ENCODE results near the gene TMBIM1.

Gene TMBIM1

DNA sequence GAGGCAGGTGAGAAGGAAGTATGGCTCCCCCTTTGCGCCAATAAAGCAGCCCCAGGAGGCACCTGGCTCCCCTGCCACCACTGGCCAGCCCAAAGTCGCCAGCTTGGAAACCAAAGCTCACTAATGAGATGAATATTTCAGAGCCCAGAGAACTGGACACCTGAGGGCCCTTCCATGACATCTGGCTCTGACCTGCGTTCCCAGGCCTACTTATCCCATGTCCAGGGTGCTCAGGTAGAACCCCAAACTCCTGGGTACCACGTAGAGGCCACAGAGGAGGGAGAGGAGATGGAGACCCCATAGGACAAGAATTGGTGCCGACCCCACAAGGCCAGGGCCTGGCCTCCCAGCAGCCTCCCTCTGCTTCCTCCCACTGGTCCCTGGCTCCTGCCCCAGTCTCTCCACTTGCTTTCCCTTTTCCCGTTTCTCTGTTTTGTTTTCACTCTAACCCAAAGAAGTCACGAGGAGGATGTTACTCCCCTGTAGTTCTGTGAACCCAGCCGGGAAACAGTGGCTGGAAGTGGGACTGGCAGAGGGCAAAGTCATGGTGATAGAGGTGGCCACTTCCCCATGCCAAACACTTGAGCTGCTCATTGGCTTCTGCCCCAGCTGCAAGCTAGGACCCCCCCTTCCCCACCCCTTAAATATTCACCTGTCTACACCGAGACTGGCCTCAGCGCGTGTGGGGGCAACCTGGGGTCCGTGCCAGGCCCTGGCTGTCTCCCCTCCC, 820 bp downstream of the TMBIM1 start:
- TF ChIP-seq GABPA (IDR thresholded peaks at IDR 0.05; ENCODE audit: low read depth): no peak
- peak; percentile 54; the same call in 1 of the 2 replicates for TF ChIP-seq SPI1 (IDR thresholded peaks at IDR 0.05; ENCODE audit: borderline replicate concordance, low read depth)
- H3K27me3 ChIP-seq (ENCODE audit: insufficient read depth, poor library complexity, severe bottlenecking): no peaks in the 10 kb centered on the region
- peak in 1 of 2 experiments; percentile 42 for DNase-seq (ENCODE audit: low read depth in 1 of 2, low spot score in 1 of 2)
- peak overlapping the region; percentile 77 for H3K27ac ChIP-seq (replicated peaks)
- H3K4me3 ChIP-seq (replicated peaks; ENCODE audit: insufficient read depth, low read length): peak overlapping the region; percentile 56

DNA sequence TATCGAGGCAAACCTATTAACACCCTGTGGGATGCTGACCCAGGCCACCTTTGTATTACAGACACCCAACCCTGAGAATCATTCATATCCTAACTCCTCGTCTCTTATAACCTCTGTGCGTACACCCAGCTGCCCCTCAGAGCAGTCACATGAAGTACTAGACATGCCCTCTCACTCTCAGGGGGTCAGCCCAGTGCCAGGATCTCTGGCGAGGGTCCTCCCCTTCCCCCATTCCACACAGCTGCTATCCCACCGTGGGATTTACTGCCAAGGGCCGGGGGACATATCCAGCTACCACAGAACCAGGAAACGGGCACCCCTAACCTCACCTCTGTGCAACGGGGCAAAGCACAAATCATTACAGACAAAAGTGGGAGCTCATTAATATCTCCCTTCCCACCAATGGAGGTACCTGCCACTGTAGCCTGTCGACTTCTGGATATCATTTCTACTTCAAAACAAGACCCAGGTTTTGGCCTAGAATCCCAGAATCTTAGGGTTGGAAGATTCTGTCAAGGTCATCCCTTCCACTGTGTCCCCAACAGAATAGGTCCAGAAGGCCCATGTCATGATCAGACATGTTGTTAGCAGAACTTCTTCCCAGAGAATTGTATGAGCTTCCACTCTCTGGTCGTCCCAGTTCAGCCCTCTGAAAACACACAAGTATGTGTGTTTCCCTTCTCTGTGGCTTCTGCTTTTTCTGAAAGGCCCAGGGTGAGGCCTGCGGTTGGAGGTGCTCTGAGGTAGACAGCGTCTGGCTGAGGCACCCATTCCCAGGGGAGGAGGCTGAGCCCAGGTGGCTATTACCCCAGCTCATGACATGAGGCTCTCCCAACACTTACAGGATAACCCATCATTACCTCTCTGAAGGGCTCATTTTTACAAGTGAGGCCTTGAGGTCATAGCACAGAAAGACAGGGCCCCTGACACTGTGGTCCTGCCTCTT, 1.7 kb downstream of the TMBIM1 start:
- DNase-seq (ENCODE audit: low read depth in 1 of 2, low spot score in 1 of 2): peak in 1 of 2 experiments; percentile 85
- TF ChIP-seq SPI1 (IDR thresholded peaks at IDR 0.05; ENCODE audit: borderline replicate concordance, low read depth) (peak; percentile 93), GABPA (IDR thresholded peaks at IDR 0.05; ENCODE audit: low read depth) (no peak)
- Histone ChIP-seq H3K27ac (replicated peaks) (peak overlapping the region; percentile 77), H3K27me3 (ENCODE audit: insufficient read depth, poor library complexity, severe bottlenecking) (no peaks in the 10 kb centered on the region), H3K4me3 (replicated peaks; ENCODE audit: insufficient read depth, low read length) (no peak overlapping the region)

DNA sequence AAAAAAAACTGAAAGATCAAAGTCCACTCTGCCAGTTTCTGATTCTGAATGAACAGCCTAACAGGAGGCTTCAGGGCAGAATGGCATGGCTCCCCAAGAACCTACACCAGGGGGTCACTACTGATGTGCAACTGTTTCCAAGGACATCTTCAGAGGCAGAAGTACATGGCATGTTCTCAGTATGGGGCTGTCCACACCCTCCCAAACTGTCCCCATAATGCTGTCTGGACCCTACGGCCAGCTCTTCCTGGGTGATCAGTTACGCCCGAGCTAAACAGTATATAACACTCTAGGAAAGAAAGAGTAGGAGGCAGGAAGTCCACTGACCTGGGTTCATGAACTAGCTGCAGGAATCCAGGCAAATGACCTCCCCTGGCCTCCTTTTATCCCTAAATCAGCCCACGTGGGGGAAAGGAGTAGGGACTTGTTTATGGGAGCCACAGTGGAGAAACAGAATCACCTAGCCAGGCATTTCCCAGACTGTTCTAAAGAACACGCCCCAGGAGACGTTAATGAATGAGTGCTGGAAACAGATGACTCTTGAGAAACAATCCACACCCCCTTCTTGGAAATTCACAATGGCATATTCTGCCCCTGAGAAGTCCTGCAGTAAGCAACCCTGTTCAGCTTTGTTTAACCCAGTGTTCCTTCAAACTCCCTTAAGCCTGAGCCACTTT, 2.5 kb downstream of the TMBIM1 start:
- no peak for DNase-seq (ENCODE audit: low read depth in 1 of 2, low spot score in 1 of 2)
- peak overlapping the region; percentile 77 for H3K27ac ChIP-seq (replicated peaks)
- H3K4me3 ChIP-seq (replicated peaks; ENCODE audit: insufficient read depth, low read length): no peak overlapping the region
- TF ChIP-seq GABPA (IDR thresholded peaks at IDR 0.05; ENCODE audit: low read depth): no peak
- no peak for TF ChIP-seq POLR2AphosphoS5 (IDR thresholded peaks at IDR 0.05; ENCODE audit: low read depth)
- TF ChIP-seq, protein P1, sequence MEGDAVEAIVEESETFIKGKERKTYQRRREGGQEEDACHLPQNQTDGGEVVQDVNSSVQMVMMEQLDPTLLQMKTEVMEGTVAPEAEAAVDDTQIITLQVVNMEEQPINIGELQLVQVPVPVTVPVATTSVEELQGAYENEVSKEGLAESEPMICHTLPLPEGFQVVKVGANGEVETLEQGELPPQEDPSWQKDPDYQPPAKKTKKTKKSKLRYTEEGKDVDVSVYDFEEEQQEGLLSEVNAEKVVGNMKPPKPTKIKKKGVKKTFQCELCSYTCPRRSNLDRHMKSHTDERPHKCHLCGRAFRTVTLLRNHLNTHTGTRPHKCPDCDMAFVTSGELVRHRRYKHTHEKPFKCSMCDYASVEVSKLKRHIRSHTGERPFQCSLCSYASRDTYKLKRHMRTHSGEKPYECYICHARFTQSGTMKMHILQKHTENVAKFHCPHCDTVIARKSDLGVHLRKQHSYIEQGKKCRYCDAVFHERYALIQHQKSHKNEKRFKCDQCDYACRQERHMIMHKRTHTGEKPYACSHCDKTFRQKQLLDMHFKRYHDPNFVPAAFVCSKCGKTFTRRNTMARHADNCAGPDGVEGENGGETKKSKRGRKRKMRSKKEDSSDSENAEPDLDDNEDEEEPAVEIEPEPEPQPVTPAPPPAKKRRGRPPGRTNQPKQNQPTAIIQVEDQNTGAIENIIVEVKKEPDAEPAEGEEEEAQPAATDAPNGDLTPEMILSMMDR (IDR thresholded peaks at IDR 0.05; ENCODE audit: insufficient read depth, low read length): no peak
- TF ChIP-seq, protein P2, sequence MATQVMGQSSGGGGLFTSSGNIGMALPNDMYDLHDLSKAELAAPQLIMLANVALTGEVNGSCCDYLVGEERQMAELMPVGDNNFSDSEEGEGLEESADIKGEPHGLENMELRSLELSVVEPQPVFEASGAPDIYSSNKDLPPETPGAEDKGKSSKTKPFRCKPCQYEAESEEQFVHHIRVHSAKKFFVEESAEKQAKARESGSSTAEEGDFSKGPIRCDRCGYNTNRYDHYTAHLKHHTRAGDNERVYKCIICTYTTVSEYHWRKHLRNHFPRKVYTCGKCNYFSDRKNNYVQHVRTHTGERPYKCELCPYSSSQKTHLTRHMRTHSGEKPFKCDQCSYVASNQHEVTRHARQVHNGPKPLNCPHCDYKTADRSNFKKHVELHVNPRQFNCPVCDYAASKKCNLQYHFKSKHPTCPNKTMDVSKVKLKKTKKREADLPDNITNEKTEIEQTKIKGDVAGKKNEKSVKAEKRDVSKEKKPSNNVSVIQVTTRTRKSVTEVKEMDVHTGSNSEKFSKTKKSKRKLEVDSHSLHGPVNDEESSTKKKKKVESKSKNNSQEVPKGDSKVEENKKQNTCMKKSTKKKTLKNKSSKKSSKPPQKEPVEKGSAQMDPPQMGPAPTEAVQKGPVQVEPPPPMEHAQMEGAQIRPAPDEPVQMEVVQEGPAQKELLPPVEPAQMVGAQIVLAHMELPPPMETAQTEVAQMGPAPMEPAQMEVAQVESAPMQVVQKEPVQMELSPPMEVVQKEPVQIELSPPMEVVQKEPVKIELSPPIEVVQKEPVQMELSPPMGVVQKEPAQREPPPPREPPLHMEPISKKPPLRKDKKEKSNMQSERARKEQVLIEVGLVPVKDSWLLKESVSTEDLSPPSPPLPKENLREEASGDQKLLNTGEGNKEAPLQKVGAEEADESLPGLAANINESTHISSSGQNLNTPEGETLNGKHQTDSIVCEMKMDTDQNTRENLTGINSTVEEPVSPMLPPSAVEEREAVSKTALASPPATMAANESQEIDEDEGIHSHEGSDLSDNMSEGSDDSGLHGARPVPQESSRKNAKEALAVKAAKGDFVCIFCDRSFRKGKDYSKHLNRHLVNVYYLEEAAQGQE (IDR thresholded peaks at IDR 0.05; ENCODE audit: insufficient replicate concordance, low read depth): no peak
- no peak for TF ChIP-seq SPI1 (IDR thresholded peaks at IDR 0.05; ENCODE audit: borderline replicate concordance, low read depth)
- no peaks in the 10 kb centered on the region for H3K27me3 ChIP-seq (ENCODE audit: insufficient read depth, poor library complexity, severe bottlenecking)

DNA sequence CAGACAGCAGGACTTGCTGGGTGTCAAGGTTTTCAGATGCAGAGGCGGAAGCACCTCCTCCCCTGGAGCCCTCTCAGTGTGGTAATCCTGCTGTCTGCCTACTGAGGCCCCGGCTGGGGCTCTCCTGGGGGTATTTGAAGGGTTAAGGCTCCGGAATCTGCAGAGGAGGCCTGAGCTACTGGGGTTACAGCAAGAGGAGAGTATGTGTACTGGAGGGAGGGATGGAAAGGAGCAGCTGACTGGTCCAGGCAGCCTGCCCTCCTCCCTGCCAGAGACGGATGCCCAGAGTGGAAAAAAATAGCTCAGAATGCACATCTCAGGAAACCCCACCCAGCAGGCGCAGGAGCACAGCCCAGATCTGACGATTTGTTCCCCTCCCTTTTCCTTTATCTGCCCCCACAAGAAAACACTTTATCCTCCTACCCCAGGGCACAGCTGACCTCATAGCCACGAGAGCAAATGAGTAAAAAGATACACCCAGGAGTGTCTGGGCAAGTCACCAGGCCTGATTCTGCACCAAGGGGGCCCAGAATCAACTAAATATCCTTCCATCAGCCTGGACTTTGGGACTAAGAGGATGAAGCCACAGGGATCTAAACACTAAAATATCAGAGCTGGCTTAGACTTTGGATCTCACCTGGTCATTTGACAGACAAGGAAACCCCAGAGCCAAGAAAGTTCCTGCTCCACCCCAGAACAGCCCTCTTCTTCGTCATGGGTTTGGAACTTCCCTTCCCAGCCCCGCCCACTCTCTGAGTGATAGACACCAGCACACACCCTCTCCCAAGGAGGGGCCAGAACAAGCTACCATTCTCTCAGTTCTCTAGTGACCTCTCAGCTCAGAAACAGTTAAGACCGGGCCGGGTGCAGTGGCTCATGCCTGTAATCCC, 5.5 kb downstream of the TMBIM1 start:
- DNase-seq (ENCODE audit: low read depth in 1 of 2, low spot score in 1 of 2): peak; percentile 72 to 93
- H3K27ac ChIP-seq (replicated peaks): peak overlapping the region; percentile 73
- TF ChIP-seq SPI1 (IDR thresholded peaks at IDR 0.05; ENCODE audit: borderline replicate concordance, low read depth) (peak; percentile 57; the same call in 1 of the 2 replicates), GABPA (IDR thresholded peaks at IDR 0.05; ENCODE audit: low read depth) (no peak), POLR2AphosphoS5 (IDR thresholded peaks at IDR 0.05; ENCODE audit: low read depth) (peak; percentile 42)
- TF ChIP-seq, protein P2 (IDR thresholded peaks at IDR 0.05; ENCODE audit: insufficient replicate concordance, low read depth): peak; percentile 35
- TF ChIP-seq, protein P1 (IDR thresholded peaks at IDR 0.05; ENCODE audit: insufficient read depth, low read length): no peak
- H3K27me3 ChIP-seq (ENCODE audit: insufficient read depth, poor library complexity, severe bottlenecking): no peaks in the 10 kb centered on the region
- peak overlapping the region; percentile 40 for H3K4me3 ChIP-seq (replicated peaks; ENCODE audit: insufficient read depth, low read length)

All from HL-60 (cell line).